ENCODE measurements around the gene KCNQ1. TPM values are rescaled to one million over a fixed set of nuclear protein-coding genes. Genes with fewer than 3 reads are reported as not detected.
A peak's percentile ranks its signal among the peaks of the same experiment; 100 is the strongest.

The KCNQ1 gene
- total RNA-seq, 1 donor from 2014 or later: 2.7 TPM

- Histone ChIP-seq H3K27me3 (no peaks in the 10 kb centered on the region), H3K4me1 (no peaks in the 10 kb centered on the region), H3K27ac (no peak overlapping the region), H3K9me3 (peaks cover 22% of the 10 kb centered on the region), H3K36me3 (no peaks in the 10 kb centered on the region), H3K4me3 (no peak overlapping the region)
- intact Hi-C loops (cut with DNase I): no loop called here
- no peak for DNase-seq (ENCODE audit: extremely low spot score in 2 of 2)
- TF ChIP-seq POLR2AphosphoS5 (IDR thresholded peaks at IDR 0.05; ENCODE audit: insufficient read depth in 1 of 2, low read depth in 1 of 2) (no peak), CTCF (IDR thresholded peaks at IDR 0.05) (no peak), POLR2A (IDR thresholded peaks at IDR 0.05) (no peak)
These were observed 207.8 kb downstream of the KCNQ1 start for GRCh38 chr11:2652333-2653197.

DNA sequence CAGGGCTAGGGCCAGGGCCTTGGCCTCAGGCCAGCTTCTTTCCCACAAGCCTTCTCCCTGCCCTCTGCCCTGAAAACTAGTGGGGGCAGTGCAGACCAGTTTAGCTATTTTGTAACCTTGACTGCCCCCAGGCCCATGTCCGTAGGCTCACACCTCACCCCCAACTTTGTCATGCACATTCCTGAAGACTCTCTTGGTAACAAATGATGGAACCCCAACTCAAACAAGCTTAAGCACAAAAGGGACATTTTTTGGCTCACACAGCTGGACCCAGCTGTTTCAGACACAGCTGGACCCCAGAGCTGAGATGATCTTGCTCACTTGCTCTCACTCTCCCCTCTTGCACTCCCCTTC, 208.4 kb downstream of the KCNQ1 start:
- H3K4me3 ChIP-seq: no peak overlapping the region
- no peaks in the 10 kb centered on the region for H3K4me1 ChIP-seq
- TF ChIP-seq POLR2AphosphoS5 (IDR thresholded peaks at IDR 0.05; ENCODE audit: insufficient read depth in 1 of 2, low read depth in 1 of 2) (no peak), CTCF (IDR thresholded peaks at IDR 0.05) (no peak), POLR2A (IDR thresholded peaks at IDR 0.05) (no peak)
- no peaks in the 10 kb centered on the region for H3K36me3 ChIP-seq
- peak; percentile 72 to 79 for DNase-seq (ENCODE audit: extremely low spot score in 2 of 2)
- intact Hi-C loops (cut with DNase I): no loop called here
- H3K27me3 ChIP-seq: no peaks in the 10 kb centered on the region
- peaks cover 21% of the 10 kb centered on the region for H3K9me3 ChIP-seq
- no peak overlapping the region for H3K27ac ChIP-seq

DNA sequence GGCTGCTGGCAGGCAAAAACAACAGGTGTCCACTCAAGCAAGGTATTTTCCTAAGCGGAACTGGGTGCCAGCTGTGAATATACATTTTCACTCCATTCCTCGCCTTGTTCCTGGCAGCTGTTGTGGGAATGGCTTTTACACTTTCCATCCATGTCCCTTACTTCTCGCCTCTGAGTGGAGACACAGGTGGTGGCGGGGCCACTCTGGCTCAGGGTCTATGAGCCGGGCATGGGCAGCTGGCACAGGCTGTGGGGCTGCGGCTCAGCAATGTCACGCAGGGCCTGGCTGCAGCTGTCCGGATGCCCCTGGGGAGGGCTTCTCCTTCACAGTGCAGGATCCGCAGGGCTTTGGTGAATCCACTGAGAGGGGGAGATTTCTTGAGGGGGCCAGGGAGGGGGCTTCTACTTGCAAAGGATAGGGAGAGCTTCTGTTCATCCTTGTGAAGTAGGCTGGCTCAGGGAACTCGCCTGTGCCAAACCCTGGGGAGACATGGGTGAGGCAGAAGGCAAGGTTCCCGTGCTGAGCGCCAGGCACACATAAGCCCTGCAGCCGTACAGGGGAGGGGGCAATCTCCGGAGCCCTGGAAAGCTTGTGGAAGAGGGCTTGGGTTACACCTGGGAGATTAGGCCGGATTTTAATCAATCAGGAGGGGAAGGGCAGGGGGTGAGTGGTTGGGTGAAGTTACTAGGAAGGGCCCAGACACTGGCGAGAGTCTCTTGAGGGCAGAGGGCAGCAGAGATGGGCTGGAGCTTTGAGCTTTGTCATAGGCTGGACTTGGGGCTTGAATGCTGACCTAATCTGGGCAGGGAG, 209.3 kb downstream of the KCNQ1 start:
- TF ChIP-seq POLR2AphosphoS5 (IDR thresholded peaks at IDR 0.05; ENCODE audit: insufficient read depth in 1 of 2, low read depth in 1 of 2): no peak
- no peak for TF ChIP-seq POLR2A (IDR thresholded peaks at IDR 0.05)
- no peak for TF ChIP-seq CTCF (IDR thresholded peaks at IDR 0.05)
- Histone ChIP-seq H3K9me3 (peaks cover 16% of the 10 kb centered on the region), H3K27ac (no peak overlapping the region), H3K4me3 (no peak overlapping the region), H3K27me3 (no peaks in the 10 kb centered on the region), H3K36me3 (no peaks in the 10 kb centered on the region), H3K4me1 (no peaks in the 10 kb centered on the region)
- no peak for DNase-seq (ENCODE audit: extremely low spot score in 2 of 2)
- intact Hi-C loops (cut with DNase I): no loop called here

DNA sequence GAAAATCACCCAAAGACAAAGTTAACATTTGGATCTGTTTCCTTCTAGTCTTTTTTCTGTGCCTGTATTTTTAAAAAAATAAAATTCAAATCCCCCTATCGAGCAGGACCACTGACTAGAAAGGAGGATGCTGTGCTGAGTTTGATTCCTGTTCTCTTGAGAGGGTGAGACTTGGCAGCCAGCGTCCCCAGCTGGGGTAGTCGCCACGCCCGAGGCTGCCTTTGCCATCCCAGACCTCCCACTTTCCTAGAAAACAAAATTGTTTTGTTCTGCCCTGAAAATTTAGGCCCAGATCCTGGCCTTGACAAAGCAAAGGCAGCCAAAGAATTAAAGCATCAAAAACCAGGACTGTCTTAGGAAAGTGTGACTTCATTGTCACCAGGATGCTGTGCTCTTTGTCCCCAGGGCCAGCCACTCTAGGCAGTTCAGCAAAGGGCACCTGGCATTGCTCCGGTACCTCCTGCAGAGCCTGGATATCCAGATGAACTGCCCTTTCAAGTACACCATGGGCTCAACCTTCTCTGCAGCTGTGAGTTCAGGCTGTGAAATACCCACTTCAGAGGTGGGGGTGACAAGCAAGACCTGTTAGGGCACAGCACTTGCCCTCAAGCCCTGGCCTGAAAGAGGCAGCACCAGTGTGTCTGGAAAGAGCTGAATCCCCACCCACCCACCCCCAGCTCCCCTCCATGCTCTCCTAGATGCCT, 210.4 kb downstream of the KCNQ1 start:
- Histone ChIP-seq H3K4me3 (no peak overlapping the region), H3K27me3 (no peaks in the 10 kb centered on the region), H3K36me3 (no peaks in the 10 kb centered on the region), H3K27ac (no peak overlapping the region), H3K4me1 (no peaks in the 10 kb centered on the region), H3K9me3 (peaks cover 14% of the 10 kb centered on the region)
- intact Hi-C loops (cut with DNase I): no loop called here
- TF ChIP-seq POLR2AphosphoS5 (IDR thresholded peaks at IDR 0.05; ENCODE audit: insufficient read depth in 1 of 2, low read depth in 1 of 2) (no peak), CTCF (IDR thresholded peaks at IDR 0.05) (no peak), POLR2A (IDR thresholded peaks at IDR 0.05) (no peak)
- no peak for DNase-seq (ENCODE audit: extremely low spot score in 2 of 2)
